ENCODE results near the gene CAPZA1. TPM values are rescaled to one million over a fixed set of nuclear protein-coding genes. Genes with fewer than 3 reads are reported as not detected.
A peak's percentile ranks its signal among the peaks of the same experiment; 100 is the strongest.

The CAPZA1 gene
- total RNA-seq, 2 experiments from 2014 or later: 166 to 179 TPM

DNA sequence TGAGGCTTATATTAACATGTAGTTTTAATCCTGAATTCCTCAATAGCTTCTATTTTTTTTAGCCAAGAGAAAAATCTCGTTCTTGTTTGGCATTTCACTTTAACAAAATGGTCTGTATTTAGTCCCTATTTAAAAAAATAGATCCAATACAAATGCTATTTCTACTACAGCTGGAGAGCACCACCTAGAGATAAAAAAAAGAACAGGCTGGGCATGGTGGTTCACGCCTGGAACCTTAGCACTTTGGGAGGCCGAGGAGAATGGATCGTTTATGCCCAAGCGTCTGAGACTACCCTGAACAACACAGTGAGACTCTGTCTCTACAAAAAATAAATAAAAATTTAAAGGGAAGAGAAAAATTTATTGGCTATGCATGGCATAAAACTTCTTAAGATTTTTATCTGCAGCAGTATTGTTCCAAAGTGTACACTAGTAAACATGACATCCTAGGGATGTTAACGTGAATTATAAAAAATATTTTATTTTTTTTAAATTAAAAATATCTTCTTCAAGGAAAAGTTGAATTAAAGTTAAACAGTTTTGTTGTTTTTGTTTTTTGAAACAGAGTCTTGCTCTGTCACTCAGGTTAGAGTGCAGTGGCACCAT, 5.1 kb upstream of the CAPZA1 start:
- POLR2A ChIA-PET: interaction anchor here (0.6 to 0.9 kb wide), 2 partner anchors 1142 to 1731 kb away, joined by 3 read pairs; no protein-coding TSS in a partner anchor
- H3K4me1 Mint-ChIP-seq (ENCODE audit: low read depth): peaks cover 25% of the 10 kb centered on the region
- Histone ChIP-seq H3K4me3 (ENCODE audit: low read length) (no peak overlapping the region), H3K9me3 (ENCODE audit: control insufficient read depth in 1 of 2, insufficient read depth in 1 of 2, low read length in 2 of 2) (no peaks in the 10 kb centered on the region), H3K27me3 (ENCODE audit: control insufficient read depth in 1 of 2, insufficient read depth in 2 of 2, low read length in 2 of 2) (no peaks in the 10 kb centered on the region), H3K27ac (ENCODE audit: low read depth in 1 of 2, low read length in 2 of 2) (no peak overlapping the region), H3K36me3 (ENCODE audit: insufficient read depth, low read length) (peaks cover 39% of the 10 kb centered on the region), H3K4me1 (ENCODE audit: insufficient read depth, low read length) (peaks cover 11% of the 10 kb centered on the region)
- H3K36me3 Mint-ChIP-seq (ENCODE audit: low read depth): peaks cover 68% of the 10 kb centered on the region
- H3K4me3 Mint-ChIP-seq: peak overlapping the region; percentile 75
- no peaks in the 10 kb centered on the region for H3K27me3 Mint-ChIP-seq
- H3K9me3 Mint-ChIP-seq: no peaks in the 10 kb centered on the region
- intact Hi-C loops (cut with DNase I, micrococcal nuclease): loop anchor here (1.0 to 5.0 kb wide), 7 partner anchors 103 to 1742 kb away; partner anchors contain the start of genes CD53 (in 1 of the 2), PPM1J (in 1 of the 2) and SLC16A1 (in 1 of the 2)
- peak overlapping the region; percentile 78 for H3K27ac Mint-ChIP-seq
- ATAC-seq (ENCODE audit: poor library complexity) (no peak), DNase-seq (peak in 4 of 14 experiments; percentile 25 to 63 (median 55))
- TF ChIP-seq, protein P1, sequence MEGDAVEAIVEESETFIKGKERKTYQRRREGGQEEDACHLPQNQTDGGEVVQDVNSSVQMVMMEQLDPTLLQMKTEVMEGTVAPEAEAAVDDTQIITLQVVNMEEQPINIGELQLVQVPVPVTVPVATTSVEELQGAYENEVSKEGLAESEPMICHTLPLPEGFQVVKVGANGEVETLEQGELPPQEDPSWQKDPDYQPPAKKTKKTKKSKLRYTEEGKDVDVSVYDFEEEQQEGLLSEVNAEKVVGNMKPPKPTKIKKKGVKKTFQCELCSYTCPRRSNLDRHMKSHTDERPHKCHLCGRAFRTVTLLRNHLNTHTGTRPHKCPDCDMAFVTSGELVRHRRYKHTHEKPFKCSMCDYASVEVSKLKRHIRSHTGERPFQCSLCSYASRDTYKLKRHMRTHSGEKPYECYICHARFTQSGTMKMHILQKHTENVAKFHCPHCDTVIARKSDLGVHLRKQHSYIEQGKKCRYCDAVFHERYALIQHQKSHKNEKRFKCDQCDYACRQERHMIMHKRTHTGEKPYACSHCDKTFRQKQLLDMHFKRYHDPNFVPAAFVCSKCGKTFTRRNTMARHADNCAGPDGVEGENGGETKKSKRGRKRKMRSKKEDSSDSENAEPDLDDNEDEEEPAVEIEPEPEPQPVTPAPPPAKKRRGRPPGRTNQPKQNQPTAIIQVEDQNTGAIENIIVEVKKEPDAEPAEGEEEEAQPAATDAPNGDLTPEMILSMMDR (IDR thresholded peaks at IDR 0.05): peak; percentile 60
- CTCF ChIA-PET: interaction anchor here (0.9 to 3.3 kb wide), 10 partner anchors 14 to 224 kb away, joined by 3 to 14 read pairs (median 3); partner anchors contain the start of gene PPM1J

DNA sequence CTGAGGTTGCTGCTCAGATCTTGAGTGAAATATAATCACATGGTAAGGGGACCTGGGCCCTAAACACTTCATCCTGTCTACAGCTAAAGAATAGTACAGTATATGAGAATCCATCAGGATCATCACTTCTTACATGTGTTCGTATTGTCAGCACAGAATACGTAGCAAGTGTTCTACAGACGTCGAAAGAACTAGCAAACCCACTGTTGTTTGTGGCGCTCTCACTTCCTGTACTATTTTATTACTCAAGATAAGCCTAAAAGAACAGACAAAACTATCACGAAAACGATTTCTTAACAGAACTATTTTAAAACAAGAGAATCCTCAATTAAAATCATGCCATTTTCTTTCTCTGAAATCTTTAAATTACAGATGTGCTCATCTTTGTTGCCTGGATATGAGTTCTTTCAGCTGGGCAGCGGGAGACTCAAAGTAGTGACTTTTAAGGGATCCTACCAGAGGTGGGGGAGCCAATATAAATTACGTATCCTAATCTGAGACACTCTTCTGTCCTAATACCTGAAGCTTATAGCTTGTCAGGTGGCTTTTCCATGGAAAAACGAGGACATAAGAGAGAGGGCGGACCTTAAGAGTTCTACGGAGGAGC, 1.4 kb upstream of the CAPZA1 start:
- Mint-ChIP-seq H3K4me1 (ENCODE audit: low read depth) (peaks cover 48% of the 10 kb centered on the region), H3K27me3 (no peaks in the 10 kb centered on the region), H3K9me3 (no peaks in the 10 kb centered on the region), H3K4me3 (peak overlapping the region; percentile 100), H3K27ac (peak overlapping the region; percentile 95), H3K36me3 (ENCODE audit: low read depth) (peaks cover 63% of the 10 kb centered on the region)
- POLR2A ChIA-PET: interaction anchor here (0.8 to 6.3 kb wide), 19 partner anchors 10 to 1329 kb away, joined by 3 to 134 read pairs (median 4); partner anchors contain the start of genes MOV10, PPM1J and SLC16A1
- Histone ChIP-seq H3K4me3 (ENCODE audit: low read length) (peak overlapping the region; percentile 69), H3K9me3 (ENCODE audit: control insufficient read depth in 1 of 2, insufficient read depth in 1 of 2, low read length in 2 of 2) (no peaks in the 10 kb centered on the region), H3K27ac (ENCODE audit: low read depth in 1 of 2, low read length in 2 of 2) (peak overlapping the region; percentile 98 to 100), H3K27me3 (ENCODE audit: control insufficient read depth in 1 of 2, insufficient read depth in 2 of 2, low read length in 2 of 2) (no peaks in the 10 kb centered on the region), H3K4me1 (ENCODE audit: insufficient read depth, low read length) (peaks cover 25% of the 10 kb centered on the region), H3K36me3 (ENCODE audit: insufficient read depth, low read length) (peaks cover 19% of the 10 kb centered on the region)
- ATAC-seq (ENCODE audit: poor library complexity): peak; percentile 65
- DNase-seq: peak in 8 of 14 experiments; percentile 12 to 78 (median 51)
- CTCF ChIA-PET: interaction anchor here (0.9 to 1.7 kb wide), 5 partner anchors 33 to 227 kb away, joined by 3 to 7 read pairs (median 4); partner anchors contain the start of gene MOV10
- TF ChIP-seq, protein P1 (IDR thresholded peaks at IDR 0.05): no peak
- intact Hi-C loops (cut with DNase I, micrococcal nuclease): loop anchor here (1.0 to 5.0 kb wide), 4 partner anchors 55 to 339 kb away; partner anchors contain the start of genes PPM1J (in 1 of the 2), RHOC (in 1 of the 2) and SLC16A1 (in 1 of the 2)

DNA sequence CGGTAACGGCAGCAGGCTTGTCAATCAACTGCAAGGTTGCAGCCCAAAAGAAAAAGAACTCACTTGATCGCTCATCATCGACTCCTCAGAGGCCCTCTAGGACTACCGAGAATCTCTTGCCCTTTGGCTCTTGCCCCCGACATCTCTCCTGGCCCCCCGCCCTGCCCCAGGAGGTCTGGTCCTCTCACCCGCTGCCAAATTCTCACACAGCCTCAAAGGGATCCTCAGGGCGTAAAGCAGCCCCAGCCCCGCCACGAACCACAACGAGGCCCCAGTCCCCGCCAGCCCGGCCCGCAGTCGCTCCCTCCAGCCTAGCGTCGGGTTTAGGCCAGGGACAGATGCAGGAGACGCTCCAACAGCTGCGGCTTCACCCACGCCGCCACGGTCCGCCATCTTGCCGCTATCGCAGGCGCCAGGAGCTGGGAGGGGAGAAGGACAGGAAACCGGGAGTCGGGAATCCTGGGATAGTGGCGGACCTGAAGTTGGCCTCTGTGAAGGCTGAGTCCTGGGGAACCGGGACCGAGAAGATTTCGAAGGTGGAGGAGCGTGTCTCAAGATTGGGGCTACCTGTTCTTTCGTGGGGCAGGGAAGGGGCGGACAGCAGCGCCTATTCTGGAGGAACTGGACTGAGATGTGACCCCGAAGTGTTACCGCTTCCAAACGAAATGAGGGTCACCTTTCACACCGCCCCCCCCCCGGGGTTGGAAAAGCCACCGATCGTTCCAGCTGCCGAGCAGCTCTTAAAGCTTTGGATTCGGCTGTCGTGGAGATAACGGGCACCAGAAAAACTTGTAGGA, 713 bp upstream of the CAPZA1 start, which contains the start of gene ST7L:
Gene ST7L, minus strand, starts transcription at position 421 of the 797 bp plus-strand sequence. Its CDS starts 28 bp downstream, at position 393.
- CTCF ChIA-PET: interaction anchor here (0.9 to 2.1 kb wide), 4 partner anchors 41 to 56 kb away, joined by 3 to 6 read pairs (median 4); partner anchors contain the start of gene MOV10
- H3K9me3 ChIP-seq (ENCODE audit: control insufficient read depth in 1 of 2, insufficient read depth in 1 of 2, low read length in 2 of 2): no peaks in the 10 kb centered on the region
- intact Hi-C loops (cut with DNase I, micrococcal nuclease): loop anchor here (1.0 to 5.0 kb wide), 4 partner anchors 54 to 338 kb away; partner anchors contain the start of genes PPM1J (in 1 of the 2), RHOC (in 1 of the 2) and SLC16A1 (in 1 of the 2)
- ATAC-seq (ENCODE audit: poor library complexity) (peak; percentile 16), DNase-seq (peak; percentile 38 to 82 (median 52))
- peaks cover 50% of the 10 kb centered on the region for H3K4me1 Mint-ChIP-seq (ENCODE audit: low read depth)
- peak within 1 kb of the TSS; percentile 98 to 100 for H3K27ac ChIP-seq (ENCODE audit: low read depth in 1 of 2, low read length in 2 of 2)
- H3K4me1 ChIP-seq (ENCODE audit: insufficient read depth, low read length): peaks cover 31% of the 10 kb centered on the region
- H3K27me3 Mint-ChIP-seq: no peaks in the 10 kb centered on the region
- no peaks in the 10 kb centered on the region for H3K27me3 ChIP-seq (ENCODE audit: control insufficient read depth in 1 of 2, insufficient read depth in 2 of 2, low read length in 2 of 2)
- peaks cover 13% of the 10 kb centered on the region for H3K36me3 ChIP-seq (ENCODE audit: insufficient read depth, low read length)
- H3K9me3 Mint-ChIP-seq: no peaks in the 10 kb centered on the region
- peaks cover 61% of the 10 kb centered on the region for H3K36me3 Mint-ChIP-seq (ENCODE audit: low read depth)
- H3K4me3 ChIP-seq (ENCODE audit: low read length): peak within 1 kb of the TSS; percentile 69
- peak within 1 kb of the TSS; percentile 100 for H3K4me3 Mint-ChIP-seq
- TF ChIP-seq, protein P1 (IDR thresholded peaks at IDR 0.05): no peak
- peak within 1 kb of the TSS; percentile 95 for H3K27ac Mint-ChIP-seq
- POLR2A ChIA-PET: interaction anchor here (0.6 to 6.3 kb wide), 22 partner anchors 9 to 1328 kb away, joined by 3 to 134 read pairs (median 4); partner anchors contain the start of genes AP4B1, HIPK1, MOV10 and PPM1J
